ENCODE data around the gene BCL7C. TPM values are rescaled to one million over a fixed set of nuclear protein-coding genes. Genes with fewer than 3 reads are reported as not detected.

BCL7C gene
- total and polyA plus RNA-seq, 2 of the 13 experiments (the other 11 are each of a cell fraction or from before 2014, with no cell fraction given), result 17.7 to 33.8 TPM

DNA sequence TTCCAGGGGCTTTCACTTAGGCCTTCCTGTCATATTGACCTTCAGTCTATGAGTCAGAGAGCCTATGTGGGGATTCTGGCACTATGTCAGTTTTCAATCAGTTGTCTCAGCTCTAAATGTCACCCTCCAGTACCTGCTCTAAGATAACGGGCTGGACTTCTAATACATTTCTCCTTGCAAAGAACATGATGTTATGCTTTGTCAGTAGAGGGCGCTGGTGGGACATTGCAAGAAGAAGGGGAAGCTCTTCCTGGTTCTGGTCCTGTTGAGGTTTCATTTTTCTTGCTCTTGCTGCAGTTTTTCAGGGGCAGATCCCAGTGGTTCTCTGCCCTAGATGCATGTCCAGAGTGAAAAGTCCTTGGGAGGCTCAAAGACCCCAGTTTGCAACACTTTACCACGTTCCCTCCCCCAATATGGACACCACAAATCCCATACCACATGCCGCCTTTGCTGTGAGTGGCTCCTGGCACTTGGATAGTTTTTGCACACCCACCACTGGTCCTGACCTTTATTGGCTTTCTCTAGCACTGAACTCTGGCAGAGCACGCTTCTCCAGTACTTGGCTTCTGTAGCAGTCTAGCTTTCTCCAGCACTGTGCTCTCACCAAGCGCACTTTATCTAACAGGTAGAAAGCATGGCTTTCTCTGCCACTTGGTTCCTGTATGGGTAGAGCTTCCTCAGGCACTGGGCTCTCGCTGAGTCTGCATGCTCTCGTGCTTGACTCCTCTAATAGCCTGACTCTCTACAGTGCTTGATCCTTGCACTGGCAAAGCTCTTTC lies 49.0 kb downstream of the BCL7C start (continued):
- TF ChIP-seq SMARCE1 (IDR thresholded peaks at IDR 0.05; ENCODE audit: borderline replicate concordance) (no peak), ZBTB39 (CRISPR knock-in tag; IDR thresholded peaks at IDR 0.05) (no peak), CENPT (CRISPR knock-in tag; IDR thresholded peaks at IDR 0.05; ENCODE audit: low read depth) (no peak), ZNF550 (CRISPR knock-in tag; IDR thresholded peaks at IDR 0.05; ENCODE audit: borderline replicate concordance) (no peak), ZNF292 (CRISPR knock-in tag; IDR thresholded peaks at IDR 0.05; ENCODE audit: borderline replicate concordance, low read depth) (peak; percentile 41; the same call in 1 of the 2 replicates), ZNF468 (CRISPR knock-in tag; IDR thresholded peaks at IDR 0.05) (no peak), THYN1 (CRISPR knock-in tag; IDR thresholded peaks at IDR 0.05; ENCODE audit: borderline replicate concordance, low read depth) (0 out of 2 replicates have a peak, but pooled peaks have one; percentile 39), FOXJ3 (CRISPR knock-in tag; IDR thresholded peaks at IDR 0.05; ENCODE audit: borderline replicate concordance) (no peak), KLF11 (CRISPR knock-in tag; IDR thresholded peaks at IDR 0.05) (no peak), POLR2AphosphoS5 (IDR thresholded peaks at IDR 0.05; ENCODE audit: low read depth, low read length) (peak; percentile 65), CBX2 (IDR thresholded peaks at IDR 0.05; ENCODE audit: low read depth, low read length) (no peak), CBX2 (CRISPR knock-in tag; IDR thresholded peaks at IDR 0.05; ENCODE audit: low read depth) (no peak), ZNF296 (CRISPR knock-in tag; conservative IDR thresholded peaks at IDR 0.05) (no peak; the same call in 1 of the 2 replicates)
- TF ChIP-seq, protein P1, sequence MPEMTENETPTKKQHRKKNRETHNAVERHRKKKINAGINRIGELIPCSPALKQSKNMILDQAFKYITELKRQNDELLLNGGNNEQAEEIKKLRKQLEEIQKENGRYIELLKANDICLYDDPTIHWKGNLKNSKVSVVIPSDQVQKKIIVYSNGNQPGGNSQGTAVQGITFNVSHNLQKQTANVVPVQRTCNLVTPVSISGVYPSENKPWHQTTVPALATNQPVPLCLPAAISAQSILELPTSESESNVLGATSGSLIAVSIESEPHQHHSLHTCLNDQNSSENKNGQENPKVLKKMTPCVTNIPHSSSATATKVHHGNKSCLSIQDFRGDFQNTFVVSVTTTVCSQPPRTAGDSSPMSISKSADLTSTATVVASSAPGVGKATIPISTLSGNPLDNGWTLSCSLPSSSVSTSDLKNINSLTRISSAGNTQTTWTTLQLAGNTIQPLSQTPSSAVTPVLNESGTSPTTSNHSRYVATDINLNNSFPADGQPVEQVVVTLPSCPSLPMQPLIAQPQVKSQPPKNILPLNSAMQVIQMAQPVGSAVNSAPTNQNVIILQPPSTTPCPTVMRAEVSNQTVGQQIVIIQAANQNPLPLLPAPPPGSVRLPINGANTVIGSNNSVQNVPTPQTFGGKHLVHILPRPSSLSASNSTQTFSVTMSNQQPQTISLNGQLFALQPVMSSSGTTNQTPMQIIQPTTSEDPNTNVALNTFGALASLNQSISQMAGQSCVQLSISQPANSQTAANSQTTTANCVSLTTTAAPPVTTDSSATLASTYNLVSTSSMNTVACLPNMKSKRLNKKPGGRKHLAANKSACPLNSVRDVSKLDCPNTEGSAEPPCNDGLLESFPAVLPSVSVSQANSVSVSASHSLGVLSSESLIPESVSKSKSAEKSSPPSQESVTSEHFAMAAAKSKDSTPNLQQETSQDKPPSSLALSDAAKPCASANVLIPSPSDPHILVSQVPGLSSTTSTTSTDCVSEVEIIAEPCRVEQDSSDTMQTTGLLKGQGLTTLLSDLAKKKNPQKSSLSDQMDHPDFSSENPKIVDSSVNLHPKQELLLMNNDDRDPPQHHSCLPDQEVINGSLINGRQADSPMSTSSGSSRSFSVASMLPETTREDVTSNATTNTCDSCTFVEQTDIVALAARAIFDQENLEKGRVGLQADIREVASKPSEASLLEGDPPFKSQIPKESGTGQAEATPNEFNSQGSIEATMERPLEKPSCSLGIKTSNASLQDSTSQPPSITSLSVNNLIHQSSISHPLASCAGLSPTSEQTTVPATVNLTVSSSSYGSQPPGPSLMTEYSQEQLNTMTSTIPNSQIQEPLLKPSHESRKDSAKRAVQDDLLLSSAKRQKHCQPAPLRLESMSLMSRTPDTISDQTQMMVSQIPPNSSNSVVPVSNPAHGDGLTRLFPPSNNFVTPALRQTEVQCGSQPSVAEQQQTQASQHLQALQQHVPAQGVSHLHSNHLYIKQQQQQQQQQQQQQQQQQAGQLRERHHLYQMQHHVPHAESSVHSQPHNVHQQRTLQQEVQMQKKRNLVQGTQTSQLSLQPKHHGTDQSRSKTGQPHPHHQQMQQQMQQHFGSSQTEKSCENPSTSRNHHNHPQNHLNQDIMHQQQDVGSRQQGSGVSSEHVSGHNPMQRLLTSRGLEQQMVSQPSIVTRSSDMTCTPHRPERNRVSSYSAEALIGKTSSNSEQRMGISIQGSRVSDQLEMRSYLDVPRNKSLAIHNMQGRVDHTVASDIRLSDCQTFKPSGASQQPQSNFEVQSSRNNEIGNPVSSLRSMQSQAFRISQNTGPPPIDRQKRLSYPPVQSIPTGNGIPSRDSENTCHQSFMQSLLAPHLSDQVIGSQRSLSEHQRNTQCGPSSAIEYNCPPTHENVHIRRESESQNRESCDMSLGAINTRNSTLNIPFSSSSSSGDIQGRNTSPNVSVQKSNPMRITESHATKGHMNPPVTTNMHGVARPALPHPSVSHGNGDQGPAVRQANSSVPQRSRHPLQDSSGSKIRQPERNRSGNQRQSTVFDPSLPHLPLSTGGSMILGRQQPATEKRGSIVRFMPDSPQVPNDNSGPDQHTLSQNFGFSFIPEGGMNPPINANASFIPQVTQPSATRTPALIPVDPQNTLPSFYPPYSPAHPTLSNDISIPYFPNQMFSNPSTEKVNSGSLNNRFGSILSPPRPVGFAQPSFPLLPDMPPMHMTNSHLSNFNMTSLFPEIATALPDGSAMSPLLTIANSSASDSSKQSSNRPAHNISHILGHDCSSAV (CRISPR knock-in tag; IDR thresholded peaks at IDR 0.05; ENCODE audit: borderline replicate concordance), result peak; percentile 92; the same call in 1 of the 2 replicates
- TF ChIP-seq, protein P2, sequence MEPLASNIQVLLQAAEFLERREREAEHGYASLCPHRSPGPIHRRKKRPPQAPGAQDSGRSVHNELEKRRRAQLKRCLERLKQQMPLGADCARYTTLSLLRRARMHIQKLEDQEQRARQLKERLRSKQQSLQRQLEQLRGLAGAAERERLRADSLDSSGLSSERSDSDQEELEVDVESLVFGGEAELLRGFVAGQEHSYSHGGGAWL (CRISPR knock-in tag; IDR thresholded peaks at IDR 0.05), result peak; percentile 29; the same call in 1 of the 2 replicates
- TF ChIP-seq, protein P3, sequence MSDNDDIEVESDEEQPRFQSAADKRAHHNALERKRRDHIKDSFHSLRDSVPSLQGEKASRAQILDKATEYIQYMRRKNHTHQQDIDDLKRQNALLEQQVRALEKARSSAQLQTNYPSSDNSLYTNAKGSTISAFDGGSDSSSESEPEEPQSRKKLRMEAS (IDR thresholded peaks at IDR 0.05), result peak; percentile 56

Data from HepG2 (cell line).